Tibial artery (tissue), 4 donors: ENCODE data around the gene SVEP1.
"Not testable (repeated sequence)": the region's sequence is repeated elsewhere in the genome, so short reads cannot be mapped to it uniquely, and the experiment has no call there.

Experiments used
- DNase-seq, 2 donors: peaks; one replicate each; pipeline ENCODE4 v3.0.0-alpha.2; 2019
- H3K27ac ChIP-seq, 2 donors: fragments of 200-600 bp; sonication (generic) in 1 of 2; 1 replicate in 1 of 2; 2 replicates in 1 of 2; pipeline ENCODE4 v1.5.1; 2018 to 2019; ENCODE audit warnings: mild to moderate bottlenecking in 1 of 2
- H3K27me3 ChIP-seq, 2 donors: fragments of 200-600 bp; sonication (generic) in 1 of 2; one replicate each; pipeline versions ENCODE4 v1.5.1 to v1.6.0; 2016 to 2019
- H3K36me3 ChIP-seq, 3 donors: fragments of 200-600 bp; sonication (generic) in 2 of 3; one replicate each; pipeline ENCODE4 v1.5.1; 2016 to 2019; ENCODE audit warnings: mild to moderate bottlenecking in 2 of 3
- H3K4me1 ChIP-seq, 4 donors: fragments of 200-600 bp; sonication (generic) in 2 of 4; 1 replicate in 3 of 4; 2 replicates in 1 of 4; pipeline ENCODE4 v1.5.1; 2016 to 2019
- H3K4me3 ChIP-seq, 2 donors: fragments of 200-600 bp; sonication (generic) in 1 of 2; 1 replicate in 1 of 2; 2 replicates in 1 of 2; pipeline ENCODE4 v1.5.1; 2018 to 2019; ENCODE audit warnings: mild to moderate bottlenecking in 2 of 2
- H3K9me3 ChIP-seq, 3 donors: fragments of 200-600 bp; sonication (generic) in 1 of 3; one replicate each; pipeline ENCODE4 v1.5.1; 2016 to 2019
- CTCF ChIP-seq, 2 experiments: fragments of 200-600 bp in 1 of 2; fragments of 450-650 bp in 1 of 2; IDR thresholded peaks; one replicate each; pipeline ENCODE4 v1.5.1; 2017 to 2019; ENCODE audit warnings: antibody characterized with exemption in 2 of 2, mild to moderate bottlenecking in 1 of 2, moderate library complexity in 1 of 2
- intact Hi-C: fragments of 100-400 bp; cut with DNase I; formaldehyde crosslinking; loops from one replicate; pipeline ENCODE4 v1.15.0; 2023; ENCODE audit warnings: low total_unique reads

SVEP1 gene

GRCh38 chr9:110619831-110620230 lies 40.3 kb upstream of the SVEP1 start:
- intact Hi-C loops, result loop anchor here (10.0 kb wide), 1 partner anchor 435 kb away; no protein-coding TSS in a partner anchor
- no peaks in the 10 kb centered on the region for H3K27me3 ChIP-seq
- no peak overlapping the region for H3K4me3 ChIP-seq
- no peaks in the 10 kb centered on the region for H3K9me3 ChIP-seq
- no peak for TF ChIP-seq CTCF (IDR thresholded peaks at IDR 0.05)
- H3K27ac ChIP-seq, result no peak overlapping the region
- H3K36me3 ChIP-seq, result no peaks in the 10 kb centered on the region
- no peaks in the 10 kb centered on the region for H3K4me1 ChIP-seq
- no peak for DNase-seq

DNA sequence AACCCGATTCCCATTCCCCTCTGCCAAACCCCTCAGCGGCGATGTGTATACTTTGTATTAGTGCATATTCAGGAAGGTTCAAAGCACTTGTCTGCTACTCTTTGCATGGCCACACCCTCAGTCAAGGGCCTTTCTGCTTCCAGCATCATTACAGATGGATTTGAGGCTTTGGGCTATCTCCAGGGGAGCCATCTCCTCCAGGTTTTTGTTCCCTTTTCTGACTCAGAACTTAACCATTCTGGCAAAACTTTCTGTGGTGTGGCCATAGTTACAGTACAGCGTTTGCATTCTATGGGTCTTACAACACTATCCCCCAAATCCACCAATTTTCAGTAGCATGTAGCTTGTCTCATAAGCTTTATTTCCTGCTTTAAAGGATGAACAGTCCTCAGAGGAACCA lies 36.0 kb upstream of the SVEP1 start:
- no peaks in the 10 kb centered on the region for H3K36me3 ChIP-seq
- H3K4me3 ChIP-seq, result no peak overlapping the region
- intact Hi-C loops, result no loop called here
- no peaks in the 10 kb centered on the region for H3K9me3 ChIP-seq
- TF ChIP-seq CTCF (IDR thresholded peaks at IDR 0.05), result no peak
- no peak overlapping the region for H3K27ac ChIP-seq
- H3K4me1 ChIP-seq, result no peaks in the 10 kb centered on the region
- no peak for DNase-seq
- H3K27me3 ChIP-seq, result no peaks in the 10 kb centered on the region

DNA sequence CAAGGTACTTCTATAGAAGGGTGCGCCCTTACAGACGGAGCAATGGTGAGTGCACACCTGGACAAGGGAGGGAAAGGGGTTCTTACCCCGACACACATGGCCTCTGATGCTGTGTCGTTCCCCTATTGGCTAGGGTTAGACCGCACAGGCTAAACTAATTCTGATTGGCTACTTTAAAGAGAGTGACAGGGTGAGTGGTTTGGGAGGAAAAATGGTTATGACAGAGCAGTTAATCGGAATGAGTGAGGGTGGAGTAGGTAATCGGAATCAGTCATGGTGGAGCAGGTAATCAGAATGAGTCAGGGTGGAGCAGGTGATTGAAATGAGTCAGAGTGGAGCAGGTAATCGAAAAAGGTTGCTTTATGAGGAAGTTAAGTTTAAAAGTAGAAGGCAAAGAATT lies 35.0 kb upstream of the SVEP1 start:
- intact Hi-C loops, H3K27me3 ChIP-seq, H3K4me1 ChIP-seq, DNase-seq, H3K9me3 ChIP-seq, H3K27ac ChIP-seq, H3K4me3 ChIP-seq, H3K36me3 ChIP-seq: not testable (repeated sequence)

DNA sequence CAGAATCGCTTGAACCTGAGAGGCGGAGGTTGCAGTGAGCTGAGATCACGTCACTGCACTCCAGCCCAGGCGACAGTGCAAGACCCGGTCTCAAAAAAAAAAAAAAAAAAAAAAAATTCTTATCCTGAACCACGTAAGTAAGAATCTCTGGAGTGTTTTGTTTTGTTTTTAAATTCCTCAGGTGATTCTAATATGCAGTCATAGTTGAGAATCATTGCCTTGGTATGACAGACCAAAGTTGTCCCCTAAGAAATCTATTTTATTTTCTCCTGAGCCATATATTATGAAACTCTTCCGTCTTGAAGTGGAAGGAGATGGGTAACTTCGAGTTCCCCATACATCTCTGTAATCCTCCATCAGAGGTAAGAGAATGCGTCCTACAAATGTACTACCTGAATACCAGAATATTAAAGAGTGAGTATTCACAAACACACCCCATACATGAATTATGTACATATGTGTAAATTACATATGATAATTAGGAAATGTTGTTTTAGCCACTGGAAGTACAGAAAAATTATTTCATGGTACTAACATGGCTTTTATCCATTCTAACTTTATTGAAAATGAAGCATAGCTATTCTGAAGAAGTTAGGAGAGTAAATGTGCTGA lies 26.7 kb upstream of the SVEP1 start:
- Histone ChIP-seq H3K4me3 (no peak overlapping the region), H3K9me3 (no peaks in the 10 kb centered on the region), H3K27me3 (no peaks in the 10 kb centered on the region), H3K36me3 (no peaks in the 10 kb centered on the region), H3K27ac (no peak overlapping the region), H3K4me1 (no peaks in the 10 kb centered on the region)
- intact Hi-C loops, result no loop called here
- DNase-seq, result no peak
- no peak for TF ChIP-seq CTCF (IDR thresholded peaks at IDR 0.05)

- no peaks in the 10 kb centered on the region for H3K36me3 ChIP-seq
- H3K9me3 ChIP-seq, result no peaks in the 10 kb centered on the region
- no peak for DNase-seq
- H3K4me1 ChIP-seq, result no peaks in the 10 kb centered on the region
- no peaks in the 10 kb centered on the region for H3K27me3 ChIP-seq
- no peak overlapping the region for H3K4me3 ChIP-seq
- H3K27ac ChIP-seq, result no peak overlapping the region
- no peak for TF ChIP-seq CTCF (IDR thresholded peaks at IDR 0.05)
- intact Hi-C loops, result no loop called here
Observed at GRCh38 chr9:110605565-110605964, 26.0 kb upstream of the SVEP1 start.

GRCh38 chr9:110604171-110604601 lies 24.6 kb upstream of the SVEP1 start:
- no peaks in the 10 kb centered on the region for H3K4me1 ChIP-seq
- no peak for TF ChIP-seq CTCF (IDR thresholded peaks at IDR 0.05)
- intact Hi-C loops, result no loop called here
- no peak overlapping the region for H3K4me3 ChIP-seq
- H3K9me3 ChIP-seq, result no peaks in the 10 kb centered on the region
- no peak for DNase-seq
- H3K36me3 ChIP-seq, result no peaks in the 10 kb centered on the region
- H3K27me3 ChIP-seq, result no peaks in the 10 kb centered on the region
- H3K27ac ChIP-seq, result no peak overlapping the region
